Inflammatory macrophage treated with lipopolysaccharide for 4 hours (primary cell): Measurements from ENCODE around the gene TFIP11.

Source experiments
- DNase-seq: peaks from one replicate; pipeline ENCODE4 v3.0.0-alpha.2; 2020

Gene TFIP11

GRCh38 chr22:26502688-26503561 is 9.3 kb downstream of the TFIP11 start:
- peak; percentile 37 for DNase-seq

GRCh38 chr22:26501996-26502395 is 10.3 kb downstream of the TFIP11 start:
- DNase-seq, result no peak

GRCh38 chr22:26499188-26499703 is 13.0 kb downstream of the TFIP11 start:
- DNase-seq, result no peak

GRCh38 chr22:26496456-26496855 is 15.8 kb downstream of the TFIP11 start:
- no peak for DNase-seq

- DNase-seq, result no peak
Measured at GRCh38 chr22:26494506-26494905, 17.8 kb downstream of the TFIP11 start.

- DNase-seq, result no peak
Measured at GRCh38 chr22:26492220-26492619, 20.1 kb downstream of the TFIP11 start.

- DNase-seq, result no peak
Measured at GRCh38 chr22:26489447-26490036, 22.7 kb downstream of the TFIP11 start.

- DNase-seq, result no peak
Measured at GRCh38 chr22:26487996-26488395, 24.3 kb downstream of the TFIP11 start.

- no peak for DNase-seq
Measured at GRCh38 chr22:26486394-26486793, 25.9 kb downstream of the TFIP11 start.

GRCh38 chr22:26485806-26486390 is 26.4 kb downstream of the TFIP11 start:
- no peak for DNase-seq

- no peak for DNase-seq
Measured at GRCh38 chr22:26485013-26485412, 27.3 kb downstream of the TFIP11 start.

GRCh38 chr22:26484360-26484706 is 27.9 kb downstream of the TFIP11 start:
- DNase-seq, result peak; percentile 38

GRCh38 chr22:26483439-26484359 is 28.6 kb downstream of the TFIP11 start, which contains the start of the genes HPS4 and SRRD:
TSS of gene HPS4 (minus strand) at chr22:26483783. CDS start at chr22:26481762, 2,021 bp downstream.
TSS of gene SRRD (plus strand) at chr22:26483877. CDS start at chr22:26483891, 14 bp downstream.
- DNase-seq, result peak; percentile 90

- no peak for DNase-seq
Measured at GRCh38 chr22:26483043-26483438, 29.2 kb downstream of the TFIP11 start.

GRCh38 chr22:26482161-26482560 is 30.1 kb downstream of the TFIP11 start:
- peak; percentile 19 for DNase-seq

GRCh38 chr22:26481694-26482093 is 30.6 kb downstream of the TFIP11 start:
- DNase-seq, result peak; percentile 61

GRCh38 chr22:26481112-26481693 is 31.1 kb downstream of the TFIP11 start:
- DNase-seq, result no peak

- DNase-seq, result no peak
Measured at GRCh38 chr22:26480611-26480932, 31.7 kb downstream of the TFIP11 start.

- peak; percentile 55 for DNase-seq
Measured at GRCh38 chr22:26479792-26480610, 32.3 kb downstream of the TFIP11 start.

- no peak for DNase-seq
Measured at GRCh38 chr22:26479043-26479791, 33.1 kb downstream of the TFIP11 start.

GRCh38 chr22:26477341-26477731 is 34.9 kb downstream of the TFIP11 start:
- no peak for DNase-seq
